HG03520 (cell line): ENCODE data around the gene CD79B.

ENCODE experiments used
- ATAC-seq: cut with Tn5 transposase; IDR thresholded peaks from one replicate; pipeline ENCODE4 v1.9.1; 2021; ENCODE audit warnings: mild to moderate bottlenecking, moderate library complexity; ENCODE audit not compliant: unreplicated experiment

The CD79B gene

DNA sequence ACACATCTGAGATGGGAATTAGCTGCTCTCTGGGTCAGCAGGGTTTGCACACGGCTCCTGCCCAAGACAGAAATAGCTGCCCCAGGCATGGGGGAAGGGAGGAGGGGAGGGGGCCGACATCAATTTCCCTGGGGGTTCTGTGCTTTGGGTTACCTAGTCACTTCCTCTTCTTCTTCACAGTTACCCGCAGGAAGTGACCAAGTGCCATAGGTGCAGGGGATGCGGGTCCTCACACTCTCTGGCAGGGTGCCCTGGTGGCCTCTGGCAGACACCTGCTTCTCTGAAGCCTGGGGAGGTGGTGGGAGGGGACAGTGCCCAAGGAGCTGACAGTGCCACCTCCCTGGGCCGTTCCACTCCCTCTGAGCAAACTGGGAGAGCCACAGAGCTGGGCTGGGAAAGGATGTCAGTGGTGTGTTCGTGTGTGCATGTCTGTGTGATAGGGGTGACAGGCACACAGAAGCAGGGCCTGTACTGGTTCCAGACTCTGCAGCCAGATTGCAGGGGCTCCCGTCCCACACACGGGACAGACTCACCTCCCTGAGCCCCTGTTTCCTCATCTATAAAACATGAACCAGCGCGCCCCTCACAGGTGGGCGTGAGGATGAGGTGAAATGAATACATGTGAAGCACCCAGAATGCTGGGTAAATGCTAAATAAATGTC lies 22.4 kb upstream of the CD79B start:
- no peak for ATAC-seq

DNA sequence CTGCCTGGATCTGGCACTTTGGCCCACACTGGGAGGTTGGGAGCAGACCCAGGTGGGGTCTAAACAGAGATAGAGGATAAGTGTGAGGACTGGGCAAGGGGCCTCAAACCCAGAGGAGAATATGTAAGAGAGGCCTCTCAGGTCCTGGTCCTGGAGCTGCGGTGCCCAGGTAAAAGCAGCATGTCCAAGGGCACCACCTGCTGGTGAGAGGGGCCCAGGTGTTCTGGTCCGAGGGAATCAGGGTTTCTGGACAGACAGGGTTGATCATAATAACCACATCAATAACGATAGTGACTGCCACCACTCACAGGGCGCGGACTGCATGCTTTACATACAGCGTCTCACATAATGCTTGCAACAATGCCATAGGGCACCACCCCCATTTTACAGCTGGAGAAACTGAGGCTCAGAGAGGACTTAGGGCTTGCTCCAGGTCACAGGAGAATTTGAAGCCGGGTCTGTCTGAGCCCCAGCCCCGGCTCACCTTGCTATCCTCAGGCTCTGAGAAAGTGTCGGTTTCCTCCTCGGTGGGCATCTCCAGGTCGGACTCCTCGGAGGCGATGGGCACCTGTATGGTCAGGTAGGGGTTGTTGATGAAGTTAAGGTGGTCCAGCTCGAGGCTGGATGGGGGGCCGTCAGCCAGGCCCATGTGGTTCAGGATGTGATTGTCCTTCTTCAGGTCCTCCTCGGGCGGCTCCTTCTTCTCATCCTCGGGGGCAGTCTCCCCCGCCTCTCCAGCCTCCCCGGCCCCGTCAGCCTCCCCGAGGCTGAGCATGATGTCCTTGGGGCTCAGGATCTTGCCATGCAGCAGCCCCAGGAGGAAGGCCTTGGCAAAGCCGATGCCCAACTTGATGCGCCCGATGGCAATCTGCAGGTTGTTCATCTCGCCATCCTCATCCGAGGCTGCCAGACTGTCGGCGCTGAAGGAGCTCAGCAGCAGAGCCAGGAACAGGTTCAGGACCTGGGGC lies 19.1 kb upstream of the CD79B start:
- no peak for ATAC-seq

GRCh38 chr17:63949576-63950250 lies 17.6 kb upstream of the CD79B start:
- ATAC-seq: no peak

DNA sequence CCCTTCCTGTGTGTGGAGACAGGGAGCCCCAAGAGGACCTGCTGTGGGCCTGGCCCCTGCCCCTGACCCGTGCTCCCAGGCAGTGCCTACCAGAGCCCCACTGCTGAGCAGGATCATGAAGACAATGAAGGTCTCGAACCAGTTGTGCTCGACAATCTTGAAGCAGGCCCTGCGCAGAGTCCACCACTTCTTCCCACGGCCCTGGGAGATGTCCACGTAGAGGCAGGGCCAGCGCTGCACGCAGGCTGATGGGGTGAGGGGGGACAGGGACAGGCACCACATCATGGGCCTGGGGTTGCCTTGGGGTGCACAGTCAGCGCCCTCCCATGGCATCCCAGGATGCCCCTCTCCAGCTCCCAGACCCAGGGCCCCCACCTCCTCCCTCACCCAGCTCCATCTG lies 16.4 kb upstream of the CD79B start:
- ATAC-seq: no peak

- ATAC-seq: no peak
These were observed 15.7 kb upstream of the CD79B start for GRCh38 chr17:63947711-63948330.

GRCh38 chr17:63946440-63947363 lies 14.6 kb upstream of the CD79B start:
- ATAC-seq: peak; percentile 67

- ATAC-seq: no peak
These were observed 13.8 kb upstream of the CD79B start for GRCh38 chr17:63945784-63946439.

DNA sequence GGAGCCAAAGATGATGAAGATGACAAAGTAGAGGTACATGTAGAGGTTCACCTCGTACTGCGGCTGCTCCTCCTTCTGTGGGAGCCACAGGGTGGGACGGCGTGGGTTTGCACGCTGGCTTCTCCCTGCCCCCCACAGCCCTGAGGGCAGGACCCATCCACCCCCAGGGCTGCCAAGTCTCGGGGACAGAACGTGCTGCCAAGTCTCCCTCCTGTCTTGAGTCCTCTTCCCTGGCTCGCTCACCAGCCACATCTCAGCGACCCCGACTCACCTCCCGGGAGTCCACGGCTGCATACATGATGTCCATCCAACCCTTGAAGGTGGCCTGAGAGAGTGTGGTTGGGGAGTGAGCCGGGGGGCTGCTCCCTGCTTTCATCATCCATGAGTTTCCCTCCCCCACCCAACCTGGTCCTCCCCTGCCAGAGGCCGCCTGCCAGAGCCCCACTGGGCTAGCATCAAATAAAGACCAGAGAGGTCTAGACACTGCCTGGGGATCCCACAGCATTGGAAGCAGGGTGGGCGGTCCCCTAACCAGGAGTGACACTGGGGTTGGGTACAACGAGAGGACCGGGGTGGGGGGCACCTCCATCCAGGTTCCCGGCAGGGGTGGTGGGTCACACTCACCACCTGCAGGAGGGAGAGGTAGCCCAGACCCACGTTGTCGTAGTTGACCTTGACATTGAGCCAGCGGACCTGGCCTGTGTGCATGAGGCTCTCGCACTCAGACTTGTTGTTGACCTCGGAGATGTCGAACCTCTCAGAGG lies 12.8 kb upstream of the CD79B start:
- ATAC-seq: no peak

GRCh38 chr17:63943745-63944144 lies 11.6 kb upstream of the CD79B start:
- no peak for ATAC-seq

- no peak for ATAC-seq
These were observed 10.3 kb upstream of the CD79B start for GRCh38 chr17:63942309-63942985.

DNA sequence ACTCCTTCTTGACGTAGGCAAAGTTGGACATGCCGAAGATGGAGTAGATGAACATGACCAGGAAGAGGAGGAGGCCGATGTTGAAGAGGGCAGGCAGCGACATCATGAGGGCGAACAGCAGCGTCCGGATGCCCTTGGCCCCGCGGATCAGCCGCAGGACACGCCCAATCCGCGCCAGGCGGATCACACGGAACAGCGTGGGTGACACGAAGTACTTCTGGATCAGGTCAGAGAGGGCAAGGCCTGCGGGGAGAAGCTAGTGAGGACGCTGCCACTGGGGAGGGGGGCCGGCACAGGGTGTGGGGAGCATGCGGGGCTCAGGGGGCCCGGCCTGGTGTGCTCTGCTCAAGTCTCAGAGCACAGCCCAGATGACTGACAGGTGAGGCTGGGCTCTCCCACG lies 9.6 kb upstream of the CD79B start:
- no peak for ATAC-seq

- ATAC-seq: no peak
These were observed 9.0 kb upstream of the CD79B start for GRCh38 chr17:63941162-63941561.

- ATAC-seq: no peak
These were observed 8.5 kb upstream of the CD79B start for GRCh38 chr17:63940584-63940983.

DNA sequence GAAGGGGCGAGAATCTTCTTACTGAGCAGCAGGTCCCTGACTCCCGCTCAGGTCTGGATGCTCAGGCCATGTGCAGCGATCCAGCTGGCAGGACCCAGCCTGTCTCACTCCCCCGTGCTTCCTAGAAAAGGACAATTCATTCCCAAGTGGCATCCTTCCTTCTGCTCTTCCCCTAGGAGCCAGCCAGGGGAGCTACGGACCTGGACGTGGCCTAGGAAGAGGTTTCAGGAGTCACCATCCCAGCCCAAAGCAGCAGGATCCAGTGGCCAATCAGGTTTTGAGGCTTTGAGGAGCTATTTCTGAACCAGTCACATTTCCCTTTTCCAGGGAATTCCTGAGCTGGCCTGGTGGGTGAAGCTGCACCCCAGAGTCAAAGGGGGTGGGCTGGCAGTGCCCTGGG lies 7.8 kb upstream of the CD79B start:
- no peak for ATAC-seq

DNA sequence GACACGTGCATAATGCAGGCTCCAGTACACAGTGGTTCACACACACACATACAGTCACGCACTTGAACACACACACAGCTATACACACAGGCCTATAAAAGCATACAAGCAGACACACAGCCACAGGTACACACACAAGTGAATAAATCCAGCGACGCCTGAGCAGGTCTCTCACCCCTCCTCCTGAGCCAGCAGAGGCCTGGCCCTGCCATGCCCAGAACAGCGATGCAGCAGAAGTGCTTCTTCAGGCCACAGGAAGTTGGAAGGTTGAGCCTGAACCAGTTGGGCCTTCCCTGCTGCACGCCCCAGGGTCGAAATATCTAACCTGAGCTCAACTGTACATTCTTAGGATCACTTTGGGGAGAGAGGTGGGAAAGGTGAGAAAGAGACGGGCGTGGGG lies 7.3 kb upstream of the CD79B start:
- ATAC-seq: no peak

GRCh38 chr17:63937920-63938319 lies 5.8 kb upstream of the CD79B start:
- no peak for ATAC-seq

DNA sequence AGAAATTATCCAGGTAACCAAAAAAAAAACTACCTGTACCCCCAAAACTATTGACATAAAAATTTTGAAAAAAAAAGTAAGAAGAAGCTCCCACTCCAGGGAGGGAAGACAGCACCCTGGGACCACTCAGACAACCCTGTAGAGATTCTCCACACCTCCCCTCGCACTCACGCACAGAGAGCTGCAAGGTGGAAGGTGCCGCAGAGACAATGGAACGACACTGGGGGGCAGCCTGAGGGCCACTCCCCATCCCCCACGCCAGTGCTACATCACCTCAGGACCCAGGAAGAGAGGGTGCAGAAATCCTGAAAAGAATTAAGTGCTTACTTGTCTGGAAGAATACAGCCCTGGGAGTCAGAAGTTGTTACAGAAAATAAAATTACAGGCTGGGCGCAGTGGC lies 5.2 kb upstream of the CD79B start:
- ATAC-seq: no peak
